Testis (tissue), 2 donors: ENCODE data around the gene ATP13A2.

Source experiments
- POLR2A ChIP-seq: fragments of 450-650 bp; IDR thresholded peaks from one replicate; pipeline ENCODE4 v1.6.1; 2017; ENCODE audit warnings: antibody characterized with exemption, mild to moderate bottlenecking, moderate library complexity
- TF ChIP-seq, protein P1 (sequence below), 3 experiments: fragments of 450-650 bp in 2 of 3; fragments of 200-600 bp in 1 of 3; sonication (generic) in 1 of 3; IDR thresholded peaks; one replicate each; pipeline ENCODE4 v1.5.1; 2016 to 2019; ENCODE audit warnings: antibody characterized with exemption in 3 of 3, mild to moderate bottlenecking in 2 of 3, moderate library complexity in 1 of 3

DNA sequence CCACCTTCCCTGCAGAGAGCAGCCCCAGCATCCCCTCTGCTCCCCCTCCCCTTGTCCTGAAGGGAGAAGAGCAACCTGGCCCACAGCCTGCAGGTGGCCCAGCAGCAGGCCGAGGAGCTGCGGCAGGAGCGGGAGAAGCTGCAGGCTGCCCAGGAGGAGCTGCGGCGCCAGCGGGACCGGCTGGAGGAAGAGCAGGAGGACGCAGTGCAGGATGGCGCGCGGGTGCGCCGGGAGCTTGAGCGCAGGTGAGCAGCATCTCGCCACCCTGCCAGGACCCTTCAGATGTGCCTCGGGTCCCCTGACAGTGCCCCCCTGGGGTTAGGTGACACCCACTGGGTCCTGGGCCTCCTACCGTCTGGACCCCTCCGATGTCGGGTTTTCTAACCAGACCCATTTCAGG, 67.7 kb downstream of the ATP13A2 start:
- TF ChIP-seq, protein P1, sequence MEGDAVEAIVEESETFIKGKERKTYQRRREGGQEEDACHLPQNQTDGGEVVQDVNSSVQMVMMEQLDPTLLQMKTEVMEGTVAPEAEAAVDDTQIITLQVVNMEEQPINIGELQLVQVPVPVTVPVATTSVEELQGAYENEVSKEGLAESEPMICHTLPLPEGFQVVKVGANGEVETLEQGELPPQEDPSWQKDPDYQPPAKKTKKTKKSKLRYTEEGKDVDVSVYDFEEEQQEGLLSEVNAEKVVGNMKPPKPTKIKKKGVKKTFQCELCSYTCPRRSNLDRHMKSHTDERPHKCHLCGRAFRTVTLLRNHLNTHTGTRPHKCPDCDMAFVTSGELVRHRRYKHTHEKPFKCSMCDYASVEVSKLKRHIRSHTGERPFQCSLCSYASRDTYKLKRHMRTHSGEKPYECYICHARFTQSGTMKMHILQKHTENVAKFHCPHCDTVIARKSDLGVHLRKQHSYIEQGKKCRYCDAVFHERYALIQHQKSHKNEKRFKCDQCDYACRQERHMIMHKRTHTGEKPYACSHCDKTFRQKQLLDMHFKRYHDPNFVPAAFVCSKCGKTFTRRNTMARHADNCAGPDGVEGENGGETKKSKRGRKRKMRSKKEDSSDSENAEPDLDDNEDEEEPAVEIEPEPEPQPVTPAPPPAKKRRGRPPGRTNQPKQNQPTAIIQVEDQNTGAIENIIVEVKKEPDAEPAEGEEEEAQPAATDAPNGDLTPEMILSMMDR (IDR thresholded peaks at IDR 0.05) = no peak
- no peak for TF ChIP-seq POLR2A
